Thyroid gland (tissue), 4 donors: ENCODE measurements around the gene PADI2.

Experiments
- POLR2A ChIP-seq, 2 donors: fragments of 450-650 bp; IDR thresholded peaks; one replicate each; pipeline ENCODE4 v1.6.1; 2017; ENCODE audit warnings: antibody characterized with exemption in 2 of 2, mild to moderate bottlenecking in 2 of 2, moderate library complexity in 1 of 2
- TF ChIP-seq, protein P1 (sequence below), 6 experiments: fragments of 200-600 bp in 3 of 6; fragments of 450-650 bp in 3 of 6; sonication (generic) in 3 of 6; IDR thresholded peaks; one replicate each; pipeline ENCODE4 v1.5.1; 2016 to 2019; ENCODE audit warnings: antibody characterized with exemption in 6 of 6, mild to moderate bottlenecking in 2 of 6, inconsistent platforms in 1 of 6, moderate library complexity in 1 of 6

DNA sequence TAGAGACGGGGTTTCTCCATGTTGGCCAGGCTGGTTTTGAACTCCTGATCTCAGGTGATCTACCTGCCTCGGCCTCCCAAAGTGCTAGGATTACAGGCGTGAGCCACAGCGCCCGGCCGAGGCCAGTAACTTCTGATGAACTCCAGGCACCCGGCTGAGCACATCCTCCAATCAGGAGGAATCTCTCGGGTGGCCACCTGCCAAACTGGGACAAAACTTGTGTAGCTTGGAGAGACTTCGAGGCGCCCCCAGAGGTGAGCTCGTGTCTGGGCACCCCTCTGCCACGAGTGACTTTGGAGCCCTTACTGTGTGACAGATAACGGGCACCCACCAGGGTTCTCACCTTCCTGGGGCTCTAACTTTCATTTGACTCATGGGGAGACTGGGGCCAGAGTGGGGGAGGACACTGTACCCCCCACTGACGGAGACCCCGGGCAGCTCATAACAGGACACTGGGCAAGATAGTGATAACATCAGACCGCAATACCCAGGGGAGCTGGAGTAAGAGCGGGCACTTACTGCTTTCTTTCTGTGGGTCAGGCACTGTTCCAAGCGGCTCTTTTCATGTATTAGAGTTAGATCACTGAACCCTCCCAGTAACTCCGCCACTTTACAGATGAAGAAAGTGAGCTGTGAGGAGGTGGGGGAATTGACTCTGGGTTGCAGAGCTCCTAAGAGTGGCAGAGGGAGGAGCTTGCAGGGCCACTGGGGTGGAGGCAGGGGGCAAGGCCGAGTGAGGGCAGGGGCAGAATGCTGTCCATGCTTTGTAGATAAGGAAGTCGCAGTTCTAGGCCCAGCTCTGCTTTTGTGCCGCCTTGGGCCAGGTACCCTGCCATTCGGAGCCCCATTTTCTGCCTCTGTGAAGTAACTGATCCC lies 1.9 kb upstream of the PADI2 start:
- TF ChIP-seq, protein P1, sequence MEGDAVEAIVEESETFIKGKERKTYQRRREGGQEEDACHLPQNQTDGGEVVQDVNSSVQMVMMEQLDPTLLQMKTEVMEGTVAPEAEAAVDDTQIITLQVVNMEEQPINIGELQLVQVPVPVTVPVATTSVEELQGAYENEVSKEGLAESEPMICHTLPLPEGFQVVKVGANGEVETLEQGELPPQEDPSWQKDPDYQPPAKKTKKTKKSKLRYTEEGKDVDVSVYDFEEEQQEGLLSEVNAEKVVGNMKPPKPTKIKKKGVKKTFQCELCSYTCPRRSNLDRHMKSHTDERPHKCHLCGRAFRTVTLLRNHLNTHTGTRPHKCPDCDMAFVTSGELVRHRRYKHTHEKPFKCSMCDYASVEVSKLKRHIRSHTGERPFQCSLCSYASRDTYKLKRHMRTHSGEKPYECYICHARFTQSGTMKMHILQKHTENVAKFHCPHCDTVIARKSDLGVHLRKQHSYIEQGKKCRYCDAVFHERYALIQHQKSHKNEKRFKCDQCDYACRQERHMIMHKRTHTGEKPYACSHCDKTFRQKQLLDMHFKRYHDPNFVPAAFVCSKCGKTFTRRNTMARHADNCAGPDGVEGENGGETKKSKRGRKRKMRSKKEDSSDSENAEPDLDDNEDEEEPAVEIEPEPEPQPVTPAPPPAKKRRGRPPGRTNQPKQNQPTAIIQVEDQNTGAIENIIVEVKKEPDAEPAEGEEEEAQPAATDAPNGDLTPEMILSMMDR (IDR thresholded peaks at IDR 0.05) = no peak
- TF ChIP-seq POLR2A (IDR thresholded peaks at IDR 0.05) = no peak
